ENCODE results near the gene PHTF1. TPM values are rescaled to one million over a fixed set of nuclear protein-coding genes. Genes with fewer than 3 reads are reported as not detected.

Gene PHTF1
- total and polyA plus RNA-seq, 10 of the 15 experiments (the other 5 are each of a cell fraction or from before 2014, with no cell fraction given), result 7.8 to 37.6 (median 24.1) TPM

DNA sequence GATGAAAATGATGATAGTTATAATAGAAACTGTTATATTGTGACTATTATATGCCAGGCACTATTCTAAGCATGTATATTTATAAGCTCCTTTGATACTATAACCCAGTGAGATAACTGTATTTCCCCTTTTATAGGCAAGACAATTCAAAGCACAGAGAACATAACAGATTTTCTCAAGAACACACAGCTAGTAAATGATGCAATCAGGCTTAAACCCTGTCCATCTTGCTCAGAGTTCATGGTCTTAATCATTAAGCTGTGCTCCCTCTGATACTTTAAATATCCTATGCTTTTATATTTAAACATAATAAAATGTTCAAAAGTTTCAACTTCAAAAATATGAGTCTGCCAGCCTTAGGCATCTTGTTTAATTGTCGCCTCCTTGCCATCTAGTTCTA is 88.6 kb downstream of the PHTF1 start:
- CTCF ChIA-PET, result interaction anchor here (1.2 to 1.5 kb wide), 2 partner anchors 530 to 531 kb away, joined by 4 read pairs; no protein-coding TSS in a partner anchor
- no peak for DNase-seq (ENCODE audit: low read depth, low spot score)
- in situ Hi-C loops (cut with MboI), result loop anchor here (10.0 kb wide), 1 partner anchor 786 kb away; no protein-coding TSS in a partner anchor

More for the DNA sequence above, 88.6 kb downstream of the PHTF1 start:
- Histone ChIP-seq H4K20me1 (ENCODE audit: control insufficient read depth, insufficient read depth) (no peaks in the 10 kb centered on the region), H3K36me3 (ENCODE audit: control insufficient read depth in 2 of 2, insufficient read depth in 2 of 2, low read length in 1 of 2) (no peaks in the 10 kb centered on the region), H3K4me2 (ENCODE audit: control insufficient read depth, insufficient read depth) (no peak overlapping the region), H3K9ac (ENCODE audit: control insufficient read depth, insufficient read depth, low read length) (no peak overlapping the region), H3K4me3 (no peak overlapping the region), H3K79me2 (ENCODE audit: control insufficient read depth, insufficient read depth, low read length) (no peaks in the 10 kb centered on the region), H3K4me1 (ENCODE audit: control insufficient read depth, insufficient read depth, low read length) (no peaks in the 10 kb centered on the region), H3K27me3 (replicated peaks in 1 of 2; ENCODE audit: control insufficient read depth in 2 of 2, insufficient read depth in 2 of 2, low read length in 1 of 2) (no peaks in the 10 kb centered on the region), H3K9me3 (replicated peaks; ENCODE audit: control insufficient read depth, insufficient read depth, low read length) (no peaks in the 10 kb centered on the region), H2AFZ (ENCODE audit: control insufficient read depth, low read depth, low read length) (no peak overlapping the region), H3K27ac (ENCODE audit: control insufficient read depth, insufficient read depth) (no peak overlapping the region)
- TF ChIP-seq MEF2B (IDR thresholded peaks at IDR 0.05; ENCODE audit: partially characterized antibody, poor library complexity, severe bottlenecking) (no peak), CBX5 (IDR thresholded peaks at IDR 0.05; ENCODE audit: low read depth) (no peak), NRF1 (conservative IDR thresholded peaks at IDR 0.05; ENCODE audit: low read depth, low read length) (no peak), ATF7 (IDR thresholded peaks at IDR 0.05; ENCODE audit: low read depth) (no peak), TAF1 (IDR thresholded peaks at IDR 0.05; ENCODE audit: borderline replicate concordance, low read depth, low read length) (no peak), ESRRA (IDR thresholded peaks at IDR 0.05; ENCODE audit: low read length) (no peak), TCF7 (IDR thresholded peaks at IDR 0.05; ENCODE audit: borderline replicate concordance) (no peak), POLR2AphosphoS2 (IDR thresholded peaks at IDR 0.05; ENCODE audit: low read depth, low read length) (no peak), NFYB (IDR thresholded peaks at IDR 0.05; ENCODE audit: insufficient read depth, low read depth, low read length) (no peak), ETV6 (conservative IDR thresholded peaks at IDR 0.05 in 1 of 2, IDR thresholded peaks at IDR 0.05 in 1 of 2; ENCODE audit: borderline replicate concordance in 1 of 2, low read depth in 1 of 2) (no peak), FOXM1 (IDR thresholded peaks at IDR 0.05; ENCODE audit: low read depth, low read length) (no peak), SUZ12 (IDR thresholded peaks at IDR 0.05; ENCODE audit: unreplicated experiment) (no peak)
- TF ChIP-seq, protein P1, sequence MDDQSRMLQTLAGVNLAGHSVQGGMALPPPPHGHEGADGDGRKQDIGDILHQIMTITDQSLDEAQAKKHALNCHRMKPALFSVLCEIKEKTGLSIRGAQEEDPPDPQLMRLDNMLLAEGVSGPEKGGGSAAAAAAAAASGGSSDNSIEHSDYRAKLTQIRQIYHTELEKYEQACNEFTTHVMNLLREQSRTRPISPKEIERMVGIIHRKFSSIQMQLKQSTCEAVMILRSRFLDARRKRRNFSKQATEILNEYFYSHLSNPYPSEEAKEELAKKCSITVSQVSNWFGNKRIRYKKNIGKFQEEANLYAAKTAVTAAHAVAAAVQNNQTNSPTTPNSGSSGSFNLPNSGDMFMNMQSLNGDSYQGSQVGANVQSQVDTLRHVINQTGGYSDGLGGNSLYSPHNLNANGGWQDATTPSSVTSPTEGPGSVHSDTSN (IDR thresholded peaks at IDR 0.05; ENCODE audit: insufficient replicate concordance, low read depth, low read length), result no peak
- TF ChIP-seq, protein P2, sequence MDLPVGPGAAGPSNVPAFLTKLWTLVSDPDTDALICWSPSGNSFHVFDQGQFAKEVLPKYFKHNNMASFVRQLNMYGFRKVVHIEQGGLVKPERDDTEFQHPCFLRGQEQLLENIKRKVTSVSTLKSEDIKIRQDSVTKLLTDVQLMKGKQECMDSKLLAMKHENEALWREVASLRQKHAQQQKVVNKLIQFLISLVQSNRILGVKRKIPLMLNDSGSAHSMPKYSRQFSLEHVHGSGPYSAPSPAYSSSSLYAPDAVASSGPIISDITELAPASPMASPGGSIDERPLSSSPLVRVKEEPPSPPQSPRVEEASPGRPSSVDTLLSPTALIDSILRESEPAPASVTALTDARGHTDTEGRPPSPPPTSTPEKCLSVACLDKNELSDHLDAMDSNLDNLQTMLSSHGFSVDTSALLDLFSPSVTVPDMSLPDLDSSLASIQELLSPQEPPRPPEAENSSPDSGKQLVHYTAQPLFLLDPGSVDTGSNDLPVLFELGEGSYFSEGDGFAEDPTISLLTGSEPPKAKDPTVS (IDR thresholded peaks at IDR 0.05; ENCODE audit: low read depth, low read length), result no peak
- SMC1A ChIA-PET (ENCODE audit: uncharacterized antibody, unreplicated experiment), result no interaction called here
- no peak for ATAC-seq
- POLR2A ChIA-PET, result no interaction called here
- no peak for FAIRE-seq
- 100% methylated on average over 1 of the region's 1 CpG for WGBS (ENCODE audit: insufficient coverage, insufficient replicate concordance, low lambda C conversion rate, missing lambda C conversion rate)
- no TSS peak for BruUV-seq (replicated peaks)
- intact Hi-C loops (cut with micrococcal nuclease; ENCODE audit: unreplicated experiment), result no loop called here
- RAD21 ChIA-PET (ENCODE audit: unreplicated experiment), result no interaction called here
